Activated naive CD4-positive, alpha-beta T cell treated with anti-CD3 and anti-CD28 coated beads, Interleukin-2, amount 50 U/mL, for 72 hours (primary cell): Measurements from ENCODE around the gene PDE6C. TPM values are rescaled to one million over a fixed set of nuclear protein-coding genes. Genes with fewer than 3 reads are reported as not detected.

Experiments
- ATAC-seq, 2 donors: fragments of 150-1000 bp; cut with Tn5 transposase; 2 replicates each; pipeline ENCODE4 v1.10.0; 2021; ENCODE audit warnings: mild to moderate bottlenecking in 2 of 2, moderate library complexity in 2 of 2
- DNase-seq, 2 donors: peaks; one replicate each; pipeline ENCODE4 v3.0.0; 2021 to 2022; ENCODE audit warnings: low spot score in 2 of 2
- H3K27ac Mint-ChIP-seq, 2 donors: one replicate each; pipeline ENCODE4 v1.8.0; 2022; ENCODE audit warnings: mild to moderate bottlenecking in 2 of 2, mixed read lengths in 2 of 2
- H3K36me3 Mint-ChIP-seq, 2 donors: one replicate each; pipeline ENCODE4 v1.8.0; 2022; ENCODE audit warnings: mixed read lengths in 2 of 2
- H3K9me3 Mint-ChIP-seq, 2 donors: one replicate each; pipeline ENCODE4 v1.8.0; 2022; ENCODE audit warnings: mixed read lengths in 2 of 2
- total RNA-seq, 2 donors: library from RNA; stranded (reverse); gene quantifications; one replicate each; pipeline ENCODE4 v1.2.3, GENCODE V29; 2022

PDE6C gene
- total RNA-seq, 2 donors from 2014 or later, result not detected

- DNase-seq (no peak), ATAC-seq (peak; percentile 65 to 78)
- H3K9me3 Mint-ChIP-seq, result no peaks in the 10 kb centered on the region
- no peaks in the 10 kb centered on the region for H3K36me3 Mint-ChIP-seq
- H3K27ac Mint-ChIP-seq, result peak overlapping the region in 1 of 2 donors; percentile 59
These were observed 95.3 kb downstream of the PDE6C start for GRCh38 chr10:93707623-93708022.

DNA sequence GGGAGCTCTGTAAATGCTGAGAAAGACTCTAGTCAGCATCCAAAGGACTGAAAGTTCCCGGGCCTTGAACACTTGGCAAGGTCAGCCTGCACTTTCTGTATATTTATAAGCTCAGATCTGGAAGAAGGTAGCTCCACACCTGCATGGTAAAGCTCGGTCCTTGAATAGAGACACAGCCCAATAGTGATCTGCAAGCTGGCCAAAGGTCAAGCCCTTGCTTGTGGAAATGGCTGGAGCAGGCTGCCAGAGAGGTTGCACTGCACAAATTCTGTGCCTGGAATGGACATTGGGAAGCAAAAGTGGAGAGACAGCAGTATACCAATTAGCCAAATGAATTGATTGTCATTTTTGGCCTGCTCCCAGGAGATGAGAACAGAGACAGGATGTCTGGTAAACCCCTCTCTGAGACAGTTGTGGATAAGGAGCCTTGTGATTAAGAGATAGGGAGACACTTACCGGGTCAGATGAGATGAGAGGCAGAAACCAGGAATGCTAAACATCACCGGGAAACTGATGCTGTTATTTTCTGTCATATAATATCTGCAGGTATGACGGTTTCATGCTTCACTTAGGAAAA, 98.1 kb downstream of the PDE6C start:
- ATAC-seq (no peak), DNase-seq (no peak)
- no peaks in the 10 kb centered on the region for H3K36me3 Mint-ChIP-seq
- H3K27ac Mint-ChIP-seq, result no peak overlapping the region
- no peaks in the 10 kb centered on the region for H3K9me3 Mint-ChIP-seq

- Mint-ChIP-seq H3K9me3 (no peaks in the 10 kb centered on the region), H3K36me3 (no peaks in the 10 kb centered on the region), H3K27ac (no peak overlapping the region)
- DNase-seq (no peak), ATAC-seq (no peak)
These were observed 99.6 kb downstream of the PDE6C start for GRCh38 chr10:93711891-93712290.

GRCh38 chr10:93712593-93712992, 100.3 kb downstream of the PDE6C start:
- Mint-ChIP-seq H3K36me3 (no peaks in the 10 kb centered on the region), H3K9me3 (no peaks in the 10 kb centered on the region), H3K27ac (no peak overlapping the region)
- no peak for DNase-seq
- ATAC-seq, result no peak

GRCh38 chr10:93715345-93715744, 103.0 kb downstream of the PDE6C start:
- Mint-ChIP-seq H3K36me3 (no peaks in the 10 kb centered on the region), H3K27ac (no peak overlapping the region), H3K9me3 (no peaks in the 10 kb centered on the region)
- ATAC-seq (no peak), DNase-seq (no peak)

Other genes with a start within 250 kb of the PDE6C start
- gene MYOF, start 130.2 kb upstream of the PDE6C start, total RNA-seq, result 10 to 100 TPM; 55.4 to 65.6 TPM
- 10 to 100 TPM; 61.3 to 85.1 TPM for gene CEP55, start 115.9 kb upstream of the PDE6C start, total RNA-seq
- gene FFAR4, start 45.9 kb upstream of the PDE6C start, total RNA-seq, result not detected
- not detected for gene RBP4, start 11.3 kb upstream of the PDE6C start, total RNA-seq
- gene FRA10AC1, start 90.1 kb downstream of the PDE6C start, total RNA-seq, result 10 to 100 TPM; 18.5 to 27.0 TPM
- not detected for gene LGI1, start 145.4 kb downstream of the PDE6C start, total RNA-seq